ENCODE results near the gene SPPL3.
A peak's percentile ranks its signal among the peaks of the same experiment; 100 is the strongest.
"Not testable (repeated sequence)": the region's sequence is repeated elsewhere in the genome, so short reads cannot be mapped to it uniquely, and the experiment has no call there.

SPPL3 gene

DNA sequence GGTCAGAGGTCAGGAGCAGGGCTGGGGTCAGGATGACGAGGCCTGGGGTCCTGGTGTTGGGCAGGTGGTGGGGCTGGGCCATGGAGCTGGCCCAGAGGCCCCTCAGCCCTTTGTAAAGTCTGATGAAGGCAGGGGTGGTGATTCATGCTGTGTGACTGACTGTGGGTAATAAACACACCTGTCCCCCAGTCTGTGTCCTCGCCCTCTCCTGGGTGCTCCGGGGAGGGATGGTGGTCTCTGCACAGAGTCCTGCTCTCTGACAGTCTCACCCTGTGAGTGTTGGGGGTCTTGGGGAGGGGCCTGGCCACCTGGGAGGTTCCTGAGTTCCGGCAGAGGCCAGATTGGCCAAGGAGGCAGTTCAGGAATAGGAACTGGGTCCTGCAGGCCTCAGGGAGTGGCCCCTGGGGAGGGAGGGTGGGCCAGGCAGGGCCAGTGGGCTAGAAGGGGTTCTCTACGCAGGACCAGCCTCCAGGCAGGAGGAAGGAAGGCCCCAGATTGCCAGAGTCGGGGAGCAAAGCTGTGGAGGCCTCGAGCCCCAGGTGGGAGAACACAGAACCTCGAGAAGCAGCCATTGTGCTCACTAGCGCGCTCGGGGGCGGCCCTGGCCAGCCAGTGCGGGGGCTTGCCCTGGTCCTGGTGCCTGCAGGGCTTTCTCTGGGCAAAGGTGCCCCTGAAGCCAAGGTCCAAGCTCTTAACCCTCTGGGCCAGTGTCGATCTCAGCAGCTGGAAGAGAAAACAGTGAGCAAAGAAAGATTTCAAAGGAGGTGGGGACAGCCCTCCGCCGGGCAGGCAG lies 164.1 kb downstream of the SPPL3 start:
- DNase-seq, result no peak

GRCh38 chr12:120739031-120739762 lies 165.0 kb downstream of the SPPL3 start:
- DNase-seq, result no peak

- no peak for DNase-seq
Measured at GRCh38 chr12:120738252-120739030, 165.7 kb downstream of the SPPL3 start.

- no peak for DNase-seq
Measured at GRCh38 chr12:120737557-120738251, 166.5 kb downstream of the SPPL3 start.

DNA sequence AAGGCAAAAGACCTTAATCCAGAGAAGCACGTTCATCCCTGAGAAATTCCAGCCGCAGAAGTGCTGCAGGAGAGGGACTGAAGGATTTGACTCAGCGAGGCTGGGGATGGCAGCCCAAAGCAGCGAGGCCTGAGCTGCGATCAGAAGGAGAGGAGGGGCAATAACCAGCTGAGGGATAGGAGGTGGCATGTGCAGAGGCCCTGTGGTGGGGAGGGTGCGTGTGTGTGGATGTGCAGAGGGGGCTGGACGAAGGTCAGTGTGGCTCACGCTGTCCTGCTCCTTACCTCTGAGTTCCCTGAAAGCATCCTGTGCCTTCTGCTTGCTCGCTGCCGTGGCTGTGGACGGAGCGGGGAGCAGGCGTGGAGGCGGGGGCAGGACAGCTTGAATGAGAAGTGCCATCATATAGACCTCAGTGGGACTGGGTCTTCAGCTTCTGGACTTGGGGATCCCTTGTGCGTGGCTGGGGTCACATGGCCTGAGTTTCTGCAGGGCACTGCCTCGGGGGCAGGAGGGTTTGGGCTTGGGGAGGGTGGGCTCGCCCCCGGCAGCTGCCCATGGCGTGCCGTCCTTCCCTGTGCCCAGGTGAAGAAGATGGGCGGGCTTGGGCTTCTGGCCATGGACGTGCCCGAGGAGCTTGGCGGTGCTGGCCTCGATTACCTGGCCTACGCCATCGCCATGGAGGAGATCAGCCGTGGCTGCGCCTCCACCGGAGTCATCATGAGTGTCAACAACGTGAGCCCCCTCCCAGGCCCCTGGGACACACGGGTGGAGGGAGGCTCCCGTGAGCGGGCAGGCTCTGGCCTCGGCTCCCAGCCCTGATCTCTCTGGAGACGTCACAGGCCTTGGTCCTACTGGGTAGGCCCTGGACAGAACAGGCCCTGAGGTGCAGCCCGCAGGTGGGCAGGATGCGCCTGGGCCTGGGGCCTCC lies 167.5 kb downstream of the SPPL3 start:
- DNase-seq, result no peak

DNA sequence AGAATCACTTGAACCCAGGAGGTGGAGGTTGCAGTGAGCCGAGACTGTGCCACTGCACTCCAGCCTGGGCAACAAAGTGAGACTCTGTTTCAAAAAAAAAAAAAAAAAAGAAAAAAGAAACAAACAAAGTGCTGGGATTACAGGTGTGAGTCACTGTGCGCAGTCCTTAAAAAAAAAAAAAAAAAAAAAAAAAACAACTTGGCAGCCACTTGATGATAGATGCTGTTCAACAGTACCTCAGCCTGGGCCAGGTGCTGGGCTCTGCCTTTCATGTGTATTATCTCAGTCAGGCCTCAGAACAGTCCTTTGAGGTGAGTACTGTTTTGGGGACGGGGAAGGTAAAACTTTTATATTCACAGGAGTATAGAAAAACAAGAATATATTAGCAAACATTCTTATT lies 169.0 kb downstream of the SPPL3 start:
- DNase-seq, result no peak

GRCh38 chr12:120734210-120734609 lies 169.9 kb downstream of the SPPL3 start:
- DNase-seq, result no peak

GRCh38 chr12:120733574-120733973 lies 170.6 kb downstream of the SPPL3 start:
- DNase-seq, result no peak

DNA sequence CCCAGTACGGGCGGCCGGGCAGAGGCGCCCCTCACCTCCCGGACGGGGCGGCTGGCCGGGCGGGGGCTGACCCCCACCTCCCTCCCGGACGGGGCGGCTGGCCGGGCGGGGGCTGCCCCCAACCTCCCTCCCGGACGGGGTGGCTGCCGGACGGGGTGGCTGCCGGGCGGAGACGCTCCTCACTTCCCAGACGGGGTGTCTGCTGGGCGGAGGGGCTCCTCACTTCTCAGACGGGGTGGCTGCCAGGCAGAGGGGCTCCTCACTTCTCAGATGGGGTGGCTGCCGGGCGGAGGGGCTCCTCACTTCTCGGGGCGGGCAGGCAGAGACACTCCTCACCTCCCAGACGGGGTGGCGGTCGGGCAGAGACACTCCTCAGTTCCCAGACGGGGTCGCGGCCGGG lies 172.0 kb downstream of the SPPL3 start:
- DNase-seq, result not testable (repeated sequence)

DNA sequence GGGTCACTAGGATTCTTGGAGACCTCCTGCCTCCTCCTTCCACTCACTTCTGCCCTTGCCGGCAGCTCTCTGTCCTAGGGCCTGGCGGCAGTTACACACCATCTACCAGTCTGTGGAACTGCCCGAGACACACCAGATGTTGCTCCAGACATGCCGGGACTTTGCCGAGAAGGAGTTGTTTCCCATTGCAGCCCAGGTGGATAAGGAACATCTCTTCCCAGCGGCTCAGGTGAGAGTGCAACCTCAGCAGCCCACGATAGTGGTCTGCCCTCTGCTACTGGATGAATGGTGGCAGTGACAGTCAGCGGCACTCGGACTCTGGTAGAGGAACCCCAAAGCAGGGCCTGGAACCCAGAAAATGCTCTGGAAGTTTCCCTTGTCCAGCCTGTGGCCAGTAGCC lies 177.2 kb downstream of the SPPL3 start:
- DNase-seq, result no peak

DNA sequence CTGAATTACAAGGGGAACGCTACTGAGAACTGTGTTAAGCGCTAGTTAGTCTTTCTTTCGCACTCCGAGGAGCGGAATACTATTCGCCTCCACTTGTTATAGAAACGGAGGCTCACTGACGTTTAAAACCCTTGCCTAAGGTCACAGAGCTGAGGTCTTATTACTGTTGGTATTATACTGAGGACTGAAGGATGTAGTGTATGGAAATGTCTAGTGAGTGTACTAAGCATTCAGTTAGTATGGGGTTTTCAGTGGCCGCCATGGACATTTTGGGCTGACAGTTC lies 177.7 kb downstream of the SPPL3 start:
- no peak for DNase-seq

- DNase-seq, result peak; percentile 92
Measured at GRCh38 chr12:120725659-120726509, 178.3 kb downstream of the SPPL3 start, which contains the start of gene ACADS. Gene ACADS (plus strand): TSS chr12:120725826. CDS start chr12:120725886, 60 bp downstream.

DNA sequence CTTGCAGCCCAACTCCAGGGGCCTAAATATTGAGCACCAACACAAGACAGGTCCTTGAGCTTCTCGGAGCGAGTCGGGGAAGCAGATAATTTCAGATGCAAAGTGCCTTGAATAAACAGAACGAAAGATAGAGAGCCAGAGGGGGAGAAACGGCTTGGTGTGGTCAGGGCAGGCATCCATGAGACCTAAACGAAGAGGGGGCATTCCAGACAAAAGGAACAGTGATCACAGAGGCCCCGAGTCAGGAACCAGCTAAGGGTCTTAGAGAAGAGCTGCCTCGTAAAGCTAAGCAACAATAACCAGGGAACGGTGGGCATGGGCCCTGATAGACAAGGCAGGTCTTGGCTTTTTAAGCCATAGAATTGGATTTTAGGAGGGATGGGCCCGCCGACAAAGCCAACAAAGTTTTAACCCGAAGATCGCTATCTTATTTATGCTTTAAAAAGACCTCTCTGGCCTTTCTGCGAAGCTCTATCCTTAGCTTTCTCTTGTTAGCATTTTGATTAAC lies 179.0 kb downstream of the SPPL3 start:
- DNase-seq, result no peak

DNA sequence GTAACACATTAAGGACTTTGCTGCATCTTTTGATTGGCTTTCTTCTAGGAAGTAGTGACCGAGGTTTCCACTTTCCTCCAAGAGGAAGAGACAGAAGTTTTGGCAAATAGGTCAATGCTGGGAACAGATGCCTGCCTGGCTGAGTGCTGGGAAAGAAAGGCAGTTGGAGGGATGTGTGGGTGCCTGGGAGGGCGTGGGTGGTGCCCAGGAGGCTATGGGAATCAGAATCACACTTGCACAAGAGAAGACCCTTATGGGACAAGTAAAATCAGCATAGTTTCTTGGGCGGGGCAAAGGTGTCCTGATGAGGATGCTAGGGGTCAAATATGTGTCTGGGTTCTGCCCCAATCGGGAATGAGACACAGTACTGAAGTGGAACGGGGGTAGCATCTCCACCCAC lies 179.4 kb downstream of the SPPL3 start:
- no peak for DNase-seq

GRCh38 chr12:120722784-120723183 lies 181.4 kb downstream of the SPPL3 start:
- DNase-seq, result no peak

- DNase-seq, result no peak
Measured at GRCh38 chr12:120721866-120722265, 182.3 kb downstream of the SPPL3 start.

GRCh38 chr12:120720987-120721801 lies 183.0 kb downstream of the SPPL3 start:
- no peak for DNase-seq

DNA sequence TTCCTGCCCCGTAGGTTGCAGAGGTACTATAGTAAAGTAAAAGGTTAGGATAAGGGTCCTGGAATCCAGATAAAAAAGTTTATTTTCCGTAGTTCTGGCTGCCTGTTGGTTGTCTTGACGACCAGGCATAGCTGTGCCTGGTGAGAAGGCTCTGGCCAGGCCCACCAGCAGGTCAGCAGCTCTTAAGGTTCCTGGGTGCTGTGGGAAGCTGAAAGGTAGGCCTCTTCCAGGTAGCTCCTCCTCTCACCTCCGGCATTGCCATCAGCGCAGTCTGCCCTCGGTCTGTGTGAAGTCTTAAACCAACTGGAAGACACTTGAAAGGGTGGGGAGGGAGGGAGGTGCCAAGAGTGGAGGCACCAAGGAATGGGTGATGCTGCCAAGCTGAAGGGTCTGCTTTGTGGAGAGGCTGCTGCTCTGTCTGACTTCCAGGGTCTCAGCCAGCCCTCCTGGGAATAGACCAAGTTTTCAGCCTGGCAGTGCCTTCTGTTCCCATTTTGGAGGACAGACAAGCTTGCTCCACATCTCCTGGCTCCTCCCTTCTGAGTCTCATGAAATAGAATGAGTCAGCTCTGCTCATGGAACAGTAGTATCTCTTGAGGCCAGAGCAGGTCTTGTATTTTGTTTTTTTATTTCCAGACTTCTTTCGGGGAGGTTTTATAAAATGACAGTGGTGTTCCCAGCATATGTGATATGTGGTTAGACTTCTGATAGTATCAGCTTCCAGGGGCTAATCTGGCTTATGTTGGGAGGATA lies 183.7 kb downstream of the SPPL3 start:
- DNase-seq, result no peak
